Keratinocyte (primary cell): ENCODE measurements around the gene BPTF. TPM values are rescaled to one million over a fixed set of nuclear protein-coding genes. Genes with fewer than 3 reads are reported as not detected.
A peak's percentile ranks its signal among the peaks of the same experiment; 100 is the strongest.
"Not testable (repeated sequence)": the region's sequence is repeated elsewhere in the genome, so short reads cannot be mapped to it uniquely, and the experiment has no call there.

ENCODE experiments used
- DNase-seq: peaks from one replicate; pipeline ENCODE4 v3.0.0-alpha.2; 2011; ENCODE audit warnings: low read depth, missing footprints, low spot score
- FAIRE-seq: peaks from 2 replicates; lab custom pipeline; 2011; peaks lifted over from hg19 to GRCh38; lab: Jason Lieb, UNC
- H2AFZ ChIP-seq: 2 replicates; pipeline ENCODE4 v1.6.0; 2012; ENCODE audit warnings: low read length, control low read depth, inconsistent platforms; ENCODE audit not compliant: control insufficient read depth
- H3K27ac ChIP-seq: 2 replicates; pipeline ENCODE4 v1.5.1; 2011; ENCODE audit warnings: low read length; ENCODE audit not compliant: control insufficient read depth, insufficient read depth
- H3K27me3 ChIP-seq: 3 replicates; pipeline ENCODE4 v1.6.0; 2011; ENCODE audit warnings: low read length; ENCODE audit not compliant: control insufficient read depth, insufficient read depth; ENCODE audit errors: extremely low read depth
- H3K36me3 ChIP-seq, 2 experiments: 2 replicates in 1 of 2; 3 replicates in 1 of 2; pipeline ENCODE4 v1.5.1; 2011; ENCODE audit warnings: low read length in 2 of 2, mild to moderate bottlenecking in 1 of 2; ENCODE audit not compliant: control insufficient read depth in 2 of 2, insufficient read depth in 2 of 2; ENCODE audit errors: extremely low read depth in 1 of 2
- H3K4me1 ChIP-seq: 3 replicates; pipeline ENCODE4 v1.5.1; 2011; ENCODE audit warnings: low read length; ENCODE audit not compliant: control insufficient read depth, insufficient read depth; ENCODE audit errors: extremely low read depth
- H3K4me2 ChIP-seq: 3 replicates; pipeline ENCODE4 v1.6.0; 2011; ENCODE audit warnings: low read depth, low read length; ENCODE audit not compliant: control insufficient read depth, insufficient read depth; ENCODE audit errors: extremely low read depth
- H3K4me3 ChIP-seq, 3 experiments: fragments of 200-600 bp in 1 of 3; sonication (generic) in 1 of 3; 2 replicates in 2 of 3; 3 replicates in 1 of 3; pipeline ENCODE4 v1.5.1; 2011 to 2016; ENCODE audit warnings: low read length in 3 of 3, mild to moderate bottlenecking in 3 of 3, control low read depth in 2 of 3, inconsistent platforms in 1 of 3, low read depth in 1 of 3, mixed read lengths in 1 of 3, mixed run types in 1 of 3, moderate library complexity in 1 of 3; ENCODE audit not compliant: control insufficient read depth in 2 of 3, insufficient read depth in 2 of 3; ENCODE audit errors: extremely low read depth in 1 of 3
- H3K79me2 ChIP-seq: 2 replicates; pipeline ENCODE4 v1.6.0; 2012; ENCODE audit warnings: low read length; ENCODE audit not compliant: control insufficient read depth, insufficient read depth
- H3K9ac ChIP-seq: 3 replicates; pipeline ENCODE4 v1.6.0; 2011; ENCODE audit warnings: low read length; ENCODE audit not compliant: control insufficient read depth, insufficient read depth; ENCODE audit errors: extremely low read depth
- H3K9me1 ChIP-seq: 3 replicates; pipeline ENCODE4 v1.6.0; 2011; ENCODE audit warnings: low read length; ENCODE audit not compliant: control insufficient read depth, insufficient read depth; ENCODE audit errors: extremely low read depth
- H3K9me3 ChIP-seq: 2 replicates; pipeline ENCODE4 v1.5.1; 2012; ENCODE audit warnings: low read depth, low read length; ENCODE audit not compliant: control insufficient read depth
- H4K20me1 ChIP-seq: 3 replicates; pipeline ENCODE4 v1.6.0; 2011; ENCODE audit warnings: low read length; ENCODE audit not compliant: control insufficient read depth, insufficient read depth; ENCODE audit errors: extremely low read depth
- EZH2 ChIP-seq: IDR thresholded peaks from one replicate; pipeline ENCODE4 v1.6.1; 2012; ENCODE audit warnings: inconsistent platforms, mild to moderate bottlenecking, low read length, moderate library complexity
- dilution Hi-C: fragments of 300-500 bp; cut with MboI; formaldehyde crosslinking; loops from one replicate; pipeline ENCODE4 v1.7.0; 2020; ENCODE audit warnings: low sequenced_read_pairs; ENCODE audit not compliant: extremely low pct_ligation_motif_present
- polyA plus RNA-seq, 5 experiments: library from polyadenylated mRNA; depleted of rRNA in 3 of 5; stranded (reverse) in 3 of 5; stranded (forward) in 1 of 5; unstranded in 1 of 5; fragments of >200 nt; gene quantifications; 1 replicate in 1 of 5; 2 replicates in 3 of 5; 3 replicates in 1 of 5; pipeline versions ENCODE4 v1.2.1 to v1.2.3, GENCODE V29; 2011 to 2012; ENCODE audit warnings: missing spikeins in 2 of 5, low read depth in 1 of 5, low replicate concordance in 1 of 5
- TF ChIP-seq, protein P1 (sequence below), 3 experiments: IDR thresholded peaks in 1 of 3; conservative IDR thresholded peaks in 1 of 3; optimal IDR thresholded peaks in 1 of 3; 2 replicates in 2 of 3; 3 replicates in 1 of 3; pipeline versions ENCODE3 to v1.5.1; 2011; ENCODE audit warnings: low read length in 3 of 3, mild to moderate bottlenecking in 3 of 3, moderate library complexity in 2 of 3, control low read depth in 1 of 3, inconsistent platforms in 1 of 3; ENCODE audit not compliant: insufficient read depth in 2 of 3; ENCODE audit errors: extremely low read depth in 1 of 3

Gene BPTF
- polyA plus RNA-seq, 1 donor (not counting 4 experiments of a cell fraction or from before 2014, with no cell fraction given) = 28.3 TPM

DNA sequence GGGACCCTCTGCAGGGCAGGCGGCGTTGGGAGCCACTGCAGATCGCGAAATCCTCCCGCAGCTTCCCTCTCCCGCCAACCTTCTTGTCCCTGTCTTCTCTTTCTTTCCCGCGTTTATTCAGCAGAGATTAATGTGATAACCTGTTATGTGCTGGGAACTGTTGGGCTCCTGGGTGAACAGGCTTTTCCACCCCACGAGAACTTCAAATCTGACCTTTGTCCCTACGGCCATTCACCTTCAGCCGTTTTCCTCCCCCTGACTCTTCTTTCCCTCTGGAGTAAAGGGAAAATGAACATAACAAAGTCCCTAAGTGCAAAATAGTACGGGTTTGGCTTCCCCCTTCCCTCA, 195.1 kb downstream of the BPTF start:
- FAIRE-seq = no peak

DNA sequence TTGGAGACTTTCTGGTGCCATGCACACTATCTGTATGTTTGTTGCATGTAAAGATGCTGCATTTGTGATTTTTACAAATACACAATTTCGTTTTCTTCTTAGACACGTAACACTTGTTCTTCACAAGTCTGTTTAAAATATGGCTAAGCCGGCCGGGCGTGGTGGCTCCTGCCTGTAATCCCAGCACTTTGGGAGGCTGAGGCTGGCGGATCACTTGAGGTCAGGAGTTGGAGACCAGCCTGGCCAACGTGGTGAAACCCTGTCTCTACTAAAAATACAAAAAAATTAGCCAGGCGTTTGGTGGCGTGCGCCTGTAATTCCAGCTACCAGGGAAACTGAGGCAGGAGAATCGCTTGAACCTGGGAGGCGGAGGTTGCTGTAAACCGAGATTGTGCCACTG, 195.5 kb downstream of the BPTF start:
- FAIRE-seq, H3K27ac ChIP-seq, H3K9me1 ChIP-seq, H3K9me3 ChIP-seq, H3K79me2 ChIP-seq, DNase-seq, H2AFZ ChIP-seq, H3K27me3 ChIP-seq, H3K36me3 ChIP-seq, dilution Hi-C loops, H4K20me1 ChIP-seq, H3K4me1 ChIP-seq: not testable (repeated sequence)
- Histone ChIP-seq H3K4me3 (peak overlapping the region in 1 of 3 experiments; percentile 84), H3K9ac (peak overlapping the region; percentile 80), H3K4me2 (peak overlapping the region; percentile 96)

More for the DNA sequence above, 195.1 kb downstream of the BPTF start:
- H3K4me2 ChIP-seq = peak overlapping the region; percentile 96
- H3K9me1 ChIP-seq = no peaks in the 10 kb centered on the region
- peak overlapping the region; percentile 45 to 84 (median 64) for H3K4me3 ChIP-seq
- H4K20me1 ChIP-seq = no peaks in the 10 kb centered on the region
- DNase-seq = no peak
- no peak for TF ChIP-seq EZH2
- H2AFZ ChIP-seq = peak overlapping the region; percentile 96
- H3K9me3 ChIP-seq = no peaks in the 10 kb centered on the region
- H3K27ac ChIP-seq = peak overlapping the region; percentile 64
- H3K27me3 ChIP-seq = no peaks in the 10 kb centered on the region
- H3K36me3 ChIP-seq = no peaks in the 10 kb centered on the region
- dilution Hi-C loops = no loop called here
- H3K79me2 ChIP-seq = no peaks in the 10 kb centered on the region
- H3K9ac ChIP-seq = peak overlapping the region; percentile 80
- H3K4me1 ChIP-seq = peaks cover 7% of the 10 kb centered on the region

DNA sequence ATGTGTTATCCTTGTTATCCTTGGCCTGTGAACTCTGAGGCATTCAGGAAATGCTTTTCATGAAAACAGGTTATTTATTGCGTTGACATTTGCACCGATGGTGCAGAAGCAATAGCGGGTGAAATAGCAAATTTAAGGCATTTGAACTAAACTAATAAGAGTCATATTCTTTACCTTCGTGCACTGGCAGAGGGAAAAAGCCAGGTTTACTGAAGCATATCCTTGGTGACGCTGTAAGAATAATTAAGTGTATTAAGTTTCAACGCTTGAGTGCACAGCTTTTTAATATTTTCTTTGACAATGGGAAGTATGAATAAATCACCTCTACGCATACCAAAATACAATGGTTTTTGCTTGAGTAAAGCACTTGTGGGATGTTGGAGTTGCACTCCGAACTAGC, 196.7 kb downstream of the BPTF start:
- H3K9me1 ChIP-seq = no peaks in the 10 kb centered on the region
- no peak overlapping the region for H3K4me2 ChIP-seq
- H3K27me3 ChIP-seq = no peaks in the 10 kb centered on the region
- no peak overlapping the region for H3K27ac ChIP-seq
- TF ChIP-seq, protein P1, sequence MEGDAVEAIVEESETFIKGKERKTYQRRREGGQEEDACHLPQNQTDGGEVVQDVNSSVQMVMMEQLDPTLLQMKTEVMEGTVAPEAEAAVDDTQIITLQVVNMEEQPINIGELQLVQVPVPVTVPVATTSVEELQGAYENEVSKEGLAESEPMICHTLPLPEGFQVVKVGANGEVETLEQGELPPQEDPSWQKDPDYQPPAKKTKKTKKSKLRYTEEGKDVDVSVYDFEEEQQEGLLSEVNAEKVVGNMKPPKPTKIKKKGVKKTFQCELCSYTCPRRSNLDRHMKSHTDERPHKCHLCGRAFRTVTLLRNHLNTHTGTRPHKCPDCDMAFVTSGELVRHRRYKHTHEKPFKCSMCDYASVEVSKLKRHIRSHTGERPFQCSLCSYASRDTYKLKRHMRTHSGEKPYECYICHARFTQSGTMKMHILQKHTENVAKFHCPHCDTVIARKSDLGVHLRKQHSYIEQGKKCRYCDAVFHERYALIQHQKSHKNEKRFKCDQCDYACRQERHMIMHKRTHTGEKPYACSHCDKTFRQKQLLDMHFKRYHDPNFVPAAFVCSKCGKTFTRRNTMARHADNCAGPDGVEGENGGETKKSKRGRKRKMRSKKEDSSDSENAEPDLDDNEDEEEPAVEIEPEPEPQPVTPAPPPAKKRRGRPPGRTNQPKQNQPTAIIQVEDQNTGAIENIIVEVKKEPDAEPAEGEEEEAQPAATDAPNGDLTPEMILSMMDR (optimal IDR thresholded peaks at IDR 0.05 in 1 of 3, IDR thresholded peaks at IDR 0.05 in 1 of 3, conservative IDR thresholded peaks at IDR 0.05 in 1 of 3; ENCODE audit: extremely low read depth in 1 of 3, insufficient read depth in 2 of 3, low read length in 3 of 3) = no peak
- TF ChIP-seq EZH2 = no peak
- no peaks in the 10 kb centered on the region for H3K79me2 ChIP-seq
- H3K36me3 ChIP-seq = no peaks in the 10 kb centered on the region
- no peaks in the 10 kb centered on the region for H4K20me1 ChIP-seq
- no peak overlapping the region for H3K9ac ChIP-seq
- DNase-seq (no peak), FAIRE-seq (no peak)
- H3K4me3 ChIP-seq = no peak overlapping the region
- peaks cover 7% of the 10 kb centered on the region for H3K4me1 ChIP-seq
- H2AFZ ChIP-seq = no peak overlapping the region
- dilution Hi-C loops = no loop called here
- no peaks in the 10 kb centered on the region for H3K9me3 ChIP-seq

DNA sequence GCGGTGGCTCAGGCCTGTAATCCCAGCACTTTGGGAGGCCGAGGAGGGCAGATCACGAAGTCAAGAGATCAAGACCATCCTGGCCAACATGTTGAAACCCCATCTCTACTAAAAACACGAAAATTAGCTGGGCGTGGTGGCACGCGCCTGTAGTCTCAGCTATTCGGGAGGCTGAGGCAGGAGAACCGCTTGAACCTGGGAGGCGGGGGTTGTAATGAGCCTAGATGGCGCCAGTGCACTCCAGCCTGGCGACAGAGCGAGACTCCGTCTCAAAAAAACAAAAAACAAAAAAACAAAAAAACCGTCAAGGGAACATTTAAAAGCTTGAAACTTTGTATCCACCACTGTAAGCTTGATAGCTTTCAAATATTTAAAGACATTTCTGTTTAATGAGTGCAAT, 197.2 kb downstream of the BPTF start:
- H3K4me1 ChIP-seq, H3K27me3 ChIP-seq, H3K79me2 ChIP-seq, H2AFZ ChIP-seq, dilution Hi-C loops, H3K9me1 ChIP-seq, H3K27ac ChIP-seq, H3K9me3 ChIP-seq, DNase-seq, H3K4me2 ChIP-seq, FAIRE-seq, H3K4me3 ChIP-seq, H3K36me3 ChIP-seq, H4K20me1 ChIP-seq, H3K9ac ChIP-seq: not testable (repeated sequence)
